Mammary epithelial cell (primary cell): ENCODE results near the gene HOGA1.

Experiments
- EZH2 ChIP-seq: IDR thresholded peaks from 2 replicates; pipeline ENCODE4 v1.6.1; 2012; ENCODE audit warnings: low read length, inconsistent platforms, borderline replicate concordance
- TF ChIP-seq, protein P1 (sequence below), 2 donors: IDR thresholded peaks in 1 of 2; conservative IDR thresholded peaks in 1 of 2; 2 replicates each; pipeline ENCODE4 v1.5.1; 2011 to 2012; ENCODE audit warnings: inconsistent platforms in 2 of 2, low read length in 2 of 2, mild to moderate bottlenecking in 2 of 2, control low read depth in 1 of 2, low read depth in 1 of 2; ENCODE audit not compliant: insufficient read depth in 1 of 2; ENCODE audit errors: extremely low read depth in 1 of 2

DNA sequence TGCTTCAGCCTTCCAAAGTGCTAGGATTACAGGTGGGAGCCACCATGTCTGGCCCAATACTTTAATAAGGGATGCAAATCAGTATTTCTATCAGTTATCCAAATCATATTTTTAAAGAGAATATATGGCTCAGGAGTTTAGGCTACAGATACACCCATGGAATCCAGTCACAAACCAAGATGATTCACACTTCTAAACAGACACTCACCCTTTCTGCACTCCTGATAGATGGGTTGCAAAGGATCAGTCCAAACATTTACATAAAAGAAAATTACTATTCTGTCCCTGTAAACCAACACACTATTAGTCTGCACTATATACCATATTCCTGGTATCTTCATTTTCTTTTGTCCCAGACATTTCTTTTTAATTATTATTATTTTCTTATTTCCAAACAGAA lies 46.9 kb downstream of the HOGA1 start:
- TF ChIP-seq, protein P1, sequence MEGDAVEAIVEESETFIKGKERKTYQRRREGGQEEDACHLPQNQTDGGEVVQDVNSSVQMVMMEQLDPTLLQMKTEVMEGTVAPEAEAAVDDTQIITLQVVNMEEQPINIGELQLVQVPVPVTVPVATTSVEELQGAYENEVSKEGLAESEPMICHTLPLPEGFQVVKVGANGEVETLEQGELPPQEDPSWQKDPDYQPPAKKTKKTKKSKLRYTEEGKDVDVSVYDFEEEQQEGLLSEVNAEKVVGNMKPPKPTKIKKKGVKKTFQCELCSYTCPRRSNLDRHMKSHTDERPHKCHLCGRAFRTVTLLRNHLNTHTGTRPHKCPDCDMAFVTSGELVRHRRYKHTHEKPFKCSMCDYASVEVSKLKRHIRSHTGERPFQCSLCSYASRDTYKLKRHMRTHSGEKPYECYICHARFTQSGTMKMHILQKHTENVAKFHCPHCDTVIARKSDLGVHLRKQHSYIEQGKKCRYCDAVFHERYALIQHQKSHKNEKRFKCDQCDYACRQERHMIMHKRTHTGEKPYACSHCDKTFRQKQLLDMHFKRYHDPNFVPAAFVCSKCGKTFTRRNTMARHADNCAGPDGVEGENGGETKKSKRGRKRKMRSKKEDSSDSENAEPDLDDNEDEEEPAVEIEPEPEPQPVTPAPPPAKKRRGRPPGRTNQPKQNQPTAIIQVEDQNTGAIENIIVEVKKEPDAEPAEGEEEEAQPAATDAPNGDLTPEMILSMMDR (conservative IDR thresholded peaks at IDR 0.05 in 1 of 2, IDR thresholded peaks at IDR 0.05 in 1 of 2; ENCODE audit: extremely low read depth in 1 of 2, insufficient read depth in 1 of 2, low read depth in 1 of 2, low read length in 2 of 2): no peak
- no peak for TF ChIP-seq EZH2
